IMR-90 (cell line): Measurements from ENCODE around the gene ACOX2. TPM values are rescaled to one million over a fixed set of nuclear protein-coding genes. Genes with fewer than 3 reads are reported as not detected.

Experiments
- ATAC-seq: fragments of 200-7000 bp; cut with Tn5 transposase; 2 replicates; pipeline ENCODE4 v1.9.1; 2020; ENCODE audit warnings: low read depth, mild to moderate bottlenecking, moderate library complexity
- BruUV-seq: library from RNA; stranded (reverse); fragments of 400-500 nt; replicated peaks from 2 replicates; lab custom pipeline; 2021; lab: Mats Ljungman, UMichigan
- CTCF ChIA-PET: fragments of 300-600 bp; formaldehyde crosslinking; extraction: SDS; loops from one replicate; lab custom pipeline; 2021; ENCODE audit warnings: antibody characterized with exemption; lab: Yijun Ruan, JAX
- POLR2A ChIA-PET: fragments of 300-600 bp; sonication (Branson Sonifier 250); formaldehyde crosslinking; loops from one replicate; lab custom pipeline; 2022; ENCODE audit warnings: antibody characterized with exemption; ENCODE audit not compliant: unreplicated experiment; lab: Charles Lee
- DNase-seq: peaks from one replicate; pipeline ENCODE4 v3.0.0; 2013
- H2AFZ ChIP-seq: replicated peaks from 2 replicates; pipeline ENCODE3; 2013; ENCODE audit warnings: low read length, mild to moderate bottlenecking; ENCODE audit not compliant: poor library complexity
- H2AK5ac ChIP-seq: 2 replicates; pipeline ENCODE4 v1.6.1; 2013; ENCODE audit warnings: low read depth, low read length, inconsistent platforms
- H2AK9ac ChIP-seq: replicated peaks from 2 replicates; pipeline ENCODE3; 2013; ENCODE audit warnings: mild to moderate bottlenecking, low read depth, low read length, moderate library complexity; ENCODE audit not compliant: poor library complexity
- H2BK120ac ChIP-seq: 2 replicates; pipeline ENCODE4 v1.6.1; 2013; ENCODE audit warnings: low read depth, low read length, inconsistent platforms
- H2BK15ac ChIP-seq: 3 replicates; pipeline ENCODE4 v1.6.1; 2013; ENCODE audit warnings: low read depth, low read length, inconsistent platforms
- H2BK20ac ChIP-seq: 2 replicates; pipeline ENCODE4 v1.6.1; 2013; ENCODE audit warnings: low read depth, mild to moderate bottlenecking, inconsistent platforms, low read length, moderate library complexity
- H2BK5ac ChIP-seq: 2 replicates; pipeline ENCODE4 v1.6.1; 2013; ENCODE audit warnings: mild to moderate bottlenecking, low read depth, low read length, inconsistent platforms; ENCODE audit not compliant: poor library complexity, severe bottlenecking
- H3K14ac ChIP-seq: replicated peaks from 2 replicates; pipeline ENCODE4 v1.6.1; 2013; ENCODE audit warnings: low read depth, low read length, inconsistent platforms
- H3K18ac ChIP-seq: 2 replicates; pipeline ENCODE4 v1.6.1; 2013; ENCODE audit warnings: low read depth, low read length, control low read depth
- H3K23ac ChIP-seq: 2 replicates; pipeline ENCODE4 v1.6.1; 2013; ENCODE audit warnings: low read depth, low read length, inconsistent platforms
- H3K27ac ChIP-seq: 2 replicates; pipeline ENCODE4 v1.5.1; 2013; ENCODE audit warnings: mild to moderate bottlenecking, control low read depth, low read length; ENCODE audit not compliant: insufficient read depth
- H3K27me3 ChIP-seq: 2 replicates; pipeline ENCODE4 v1.6.1; 2013; ENCODE audit warnings: low read length; ENCODE audit not compliant: control insufficient read depth, insufficient read depth
- H3K36me3 ChIP-seq: 2 replicates; pipeline ENCODE4 v1.6.1; 2013; ENCODE audit warnings: low read length, mixed read lengths; ENCODE audit not compliant: control insufficient read depth, insufficient read depth
- H3K4ac ChIP-seq: 2 replicates; pipeline ENCODE4 v1.6.1; 2013; ENCODE audit warnings: low read depth, low read length, inconsistent platforms
- H3K4me1 ChIP-seq: 2 replicates; pipeline ENCODE4 v1.6.1; 2013; ENCODE audit warnings: low read length, mixed read lengths; ENCODE audit not compliant: control insufficient read depth, insufficient read depth
- H3K4me2 ChIP-seq: 2 replicates; pipeline ENCODE4 v1.6.1; 2013; ENCODE audit warnings: low read depth, mild to moderate bottlenecking, control low read depth, low read length, moderate library complexity
- H3K4me3 ChIP-seq: 2 replicates; pipeline ENCODE4 v1.5.1; 2013; ENCODE audit warnings: low read depth, mild to moderate bottlenecking, control low read depth, low read length, moderate library complexity; ENCODE audit not compliant: insufficient read depth
- H3K56ac ChIP-seq: 2 replicates; pipeline ENCODE4 v1.6.1; 2013; ENCODE audit warnings: low read length, inconsistent platforms; ENCODE audit not compliant: insufficient read depth; ENCODE audit errors: extremely low read depth
- H3K79me1 ChIP-seq, 2 experiments: 2 replicates each; pipeline ENCODE4 v1.6.1; 2013; ENCODE audit warnings: low read length in 2 of 2, inconsistent platforms in 1 of 2, low read depth in 1 of 2
- H3K9ac ChIP-seq: 2 replicates; pipeline ENCODE4 v1.6.1; 2013; ENCODE audit warnings: low read depth, low read length, control low read depth
- H3K9me1 ChIP-seq: 2 replicates; pipeline ENCODE4 v1.6.1; 2013; ENCODE audit warnings: low read length, inconsistent platforms; ENCODE audit not compliant: insufficient read depth
- H3K9me3 ChIP-seq: 2 replicates; pipeline ENCODE4 v1.6.1; 2013; ENCODE audit warnings: low read length; ENCODE audit not compliant: control insufficient read depth, insufficient read depth
- H4K20me1 ChIP-seq: 2 replicates; pipeline ENCODE4 v1.6.1; 2013; ENCODE audit warnings: low read length, inconsistent platforms; ENCODE audit not compliant: insufficient read depth
- H4K5ac ChIP-seq: 2 replicates; pipeline ENCODE4 v1.6.1; 2013; ENCODE audit warnings: mild to moderate bottlenecking, low read depth, low read length, control low read depth
- H4K8ac ChIP-seq, 2 experiments: 2 replicates each; pipeline ENCODE4 v1.6.1; 2013; ENCODE audit warnings: low read depth in 2 of 2, low read length in 2 of 2, control low read depth in 1 of 2, inconsistent platforms in 1 of 2
- H4K91ac ChIP-seq: 2 replicates; pipeline ENCODE4 v1.6.1; 2013; ENCODE audit warnings: low read depth, low read length, inconsistent platforms; ENCODE audit not compliant: insufficient read depth
- BHLHE40 ChIP-seq: fragments of 150-350 bp; IDR thresholded peaks from 2 replicates; pipeline ENCODE4 v1.6.1; 2016; ENCODE audit warnings: mild to moderate bottlenecking, low read depth, low read length
- CEBPB ChIP-seq: IDR thresholded peaks from 2 replicates; pipeline ENCODE4 v1.6.1; 2012; ENCODE audit warnings: low read depth, low read length, improper control_type of control experiment
- CHD1 ChIP-seq: IDR thresholded peaks from 2 replicates; pipeline ENCODE4 v1.6.1; 2012; ENCODE audit warnings: low read depth, low read length, improper control_type of control experiment
- CTCF ChIP-seq: conservative IDR thresholded peaks from 2 replicates; pipeline ENCODE4 v1.5.1; 2012; ENCODE audit warnings: mild to moderate bottlenecking, low read depth, low read length, improper control_type of control experiment
- ELK1 ChIP-seq: fragments of 150-350 bp; IDR thresholded peaks from 2 replicates; pipeline ENCODE4 v1.6.1; 2016; ENCODE audit warnings: low read depth, mild to moderate bottlenecking, low read length, moderate library complexity, borderline replicate concordance
- FOS ChIP-seq: fragments of 150-350 bp; IDR thresholded peaks from 2 replicates; pipeline ENCODE4 v1.6.1; 2016; ENCODE audit warnings: low read depth, low read length
- MAFK ChIP-seq: IDR thresholded peaks from 2 replicates; pipeline ENCODE4 v1.6.1; 2012; ENCODE audit warnings: low read depth, low read length, improper control_type of control experiment
- MAZ ChIP-seq: IDR thresholded peaks from 2 replicates; pipeline ENCODE4 v1.6.1; 2012; ENCODE audit warnings: low read depth, mild to moderate bottlenecking, low read length, improper control_type of control experiment, moderate library complexity, borderline replicate concordance
- MXI1 ChIP-seq: IDR thresholded peaks from 2 replicates; pipeline ENCODE4 v1.6.1; 2012; ENCODE audit warnings: low read depth, mild to moderate bottlenecking, low read length, moderate library complexity, borderline replicate concordance
- NFE2L2 ChIP-seq: fragments of 150-350 bp; IDR thresholded peaks from 2 replicates; pipeline ENCODE4 v1.6.1; 2016; ENCODE audit warnings: low read depth, mild to moderate bottlenecking, low read length
- POLR2A ChIP-seq: IDR thresholded peaks from 2 replicates; pipeline ENCODE4 v1.6.1; 2012; ENCODE audit warnings: mild to moderate bottlenecking, low read depth, low read length
- RAD21 ChIP-seq: IDR thresholded peaks from 2 replicates; pipeline ENCODE4 v1.6.1; 2012; ENCODE audit warnings: low read length, improper control_type of control experiment
- RCOR1 ChIP-seq: IDR thresholded peaks from 2 replicates; pipeline ENCODE4 v1.6.1; 2012; ENCODE audit warnings: mild to moderate bottlenecking, low read length, improper control_type of control experiment; ENCODE audit not compliant: insufficient replicate concordance
- RFX5 ChIP-seq: IDR thresholded peaks from 2 replicates; pipeline ENCODE4 v1.8.0; 2012; ENCODE audit warnings: low read depth, mild to moderate bottlenecking, low read length, moderate library complexity
- SMC3 ChIP-seq: fragments of 150-350 bp; IDR thresholded peaks from 2 replicates; pipeline ENCODE4 v1.6.1; 2016; ENCODE audit warnings: low read depth, mild to moderate bottlenecking, antibody characterized with exemption, low read length, moderate library complexity
- WGBS, 2 experiments: methylation state at CpG; one replicate each; pipeline versions ENCODE4 v1.1.5 to v1.1.7; 2013; ENCODE audit warnings: missing lambda C conversion rate in 2 of 2; ENCODE audit not compliant: insufficient read length in 1 of 2; ENCODE audit errors: extremely low coverage in 2 of 2; 5-methylcytosine and 5-hydroxymethylcytosine counted together
- dilution Hi-C: fragments of 300-500 bp; cut with HindIII; formaldehyde crosslinking; loops from one replicate; pipeline ENCODE4 v1.14.3; 2018; ENCODE audit warnings: low sequenced_read_pairs; ENCODE audit not compliant: unreplicated experiment
- in situ Hi-C: fragments of 300-500 bp; cut with MboI; formaldehyde crosslinking; loops from 3 replicates; pipeline ENCODE4 v1.14.3; 2019; ENCODE audit warnings: low sequenced_read_pairs, inconsistent platforms, mixed read lengths
- intact Hi-C: fragments of 100-400 bp; cut with micrococcal nuclease; formaldehyde crosslinking; loops from 2 replicates; pipeline ENCODE4 v1.10.0; 2022
- polyA plus RNA-seq, 3 experiments: library from polyadenylated mRNA; depleted of rRNA; stranded (reverse); fragments of >200 nt; gene quantifications; 2 replicates each; pipeline ENCODE4 v1.2.3, GENCODE V29; 2012; ENCODE audit warnings: low replicate concordance in 1 of 3
- total RNA-seq: library from RNA; depleted of rRNA; stranded (reverse); fragments of >200 nt; gene quantifications from 2 replicates; pipeline ENCODE4 v1.2.3, GENCODE V29; 2012
- TF ChIP-seq, protein P1 (sequence below): fragments of 150-350 bp; IDR thresholded peaks from 2 replicates; pipeline ENCODE4 v1.6.1; 2017; ENCODE audit warnings: mild to moderate bottlenecking, antibody characterized with exemption, low read length, low read depth

The ACOX2 gene
- total and polyA plus RNA-seq, 2 of the 4 experiments (the other 2 are of a cell fraction) = 15.6 to 32.9 TPM

DNA sequence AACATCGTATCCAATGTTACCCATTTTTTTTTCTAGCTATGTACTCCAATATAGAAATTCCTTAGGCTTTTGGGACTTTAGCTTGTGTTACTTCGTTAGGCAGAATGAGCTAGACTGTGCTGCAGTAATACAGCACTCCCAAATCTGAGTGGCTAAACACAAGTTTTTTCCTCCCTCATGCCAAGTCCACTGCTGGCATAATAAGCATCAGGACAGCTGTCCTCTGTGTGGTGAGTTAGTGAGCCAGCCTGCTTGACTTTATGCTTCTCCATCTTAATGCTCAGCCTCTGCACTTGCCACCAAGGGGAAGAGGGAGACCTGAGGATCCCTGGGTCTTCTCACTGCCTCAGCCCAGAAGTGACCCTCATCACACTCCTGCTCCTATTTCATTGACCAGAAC, 18.2 kb upstream of the ACOX2 start:
- no peak overlapping the region for H3K27ac ChIP-seq
- dilution Hi-C loops (no loop called here), in situ Hi-C loops (loop anchor here (25.0 kb wide), 1 partner anchor 432 kb away; no protein-coding TSS in a partner anchor), intact Hi-C loops (no loop called here)
- H3K23ac ChIP-seq = no peak overlapping the region
- DNase-seq (no peak), ATAC-seq (no peak)
- ChIA-PET CTCF (no interaction called here), POLR2A (no interaction called here)
- H3K9me3 ChIP-seq = peaks cover 8% of the 10 kb centered on the region
- no peaks in the 10 kb centered on the region for H3K79me1 ChIP-seq
- no TSS peak for BruUV-seq
- H4K8ac ChIP-seq = no peak overlapping the region
- no peak overlapping the region for H2BK120ac ChIP-seq
- no peak overlapping the region for H3K4me3 ChIP-seq
- H4K20me1 ChIP-seq = no peaks in the 10 kb centered on the region
- H3K27me3 ChIP-seq = peaks cover 4% of the 10 kb centered on the region; the same call in 1 of the 2 replicates
- H2BK20ac ChIP-seq = no peak overlapping the region
- no peak overlapping the region for H3K4ac ChIP-seq
- no peak overlapping the region for H3K56ac ChIP-seq
- H4K91ac ChIP-seq = no peak overlapping the region
- no peaks in the 10 kb centered on the region; the same call in 1 of the 2 replicates for H3K4me1 ChIP-seq
- no peak overlapping the region for H4K5ac ChIP-seq
- no peak overlapping the region for H2BK5ac ChIP-seq
- no peak overlapping the region for H2BK15ac ChIP-seq
- no peak overlapping the region for H3K14ac ChIP-seq
- H2AK5ac ChIP-seq = no peak overlapping the region
- no CpG with 5 or more reads among the region's 2 CpGs for WGBS, 2 experiments
- H3K36me3 ChIP-seq = no peaks in the 10 kb centered on the region
- peak overlapping the region; percentile 5 for H2AFZ ChIP-seq
- H3K9ac ChIP-seq = no peak overlapping the region
- H3K18ac ChIP-seq = no peak overlapping the region
- H3K9me1 ChIP-seq = peaks cover 4% of the 10 kb centered on the region; the same call in 1 of the 2 replicates
- TF ChIP-seq RCOR1 = no peak
- no peak for TF ChIP-seq MAZ
- TF ChIP-seq MXI1 = no peak
- no peak for TF ChIP-seq POLR2A
- no peak for TF ChIP-seq NFE2L2
- TF ChIP-seq SMC3 = no peak
- TF ChIP-seq CTCF = no peak
- no peak for TF ChIP-seq MAFK
- no peak for TF ChIP-seq RAD21
- no peak for TF ChIP-seq BHLHE40
- TF ChIP-seq RFX5 = no peak
- no peak for TF ChIP-seq FOS
- TF ChIP-seq CEBPB = no peak
- TF ChIP-seq CHD1 = no peak
- TF ChIP-seq ELK1 = no peak
- TF ChIP-seq, protein P1, sequence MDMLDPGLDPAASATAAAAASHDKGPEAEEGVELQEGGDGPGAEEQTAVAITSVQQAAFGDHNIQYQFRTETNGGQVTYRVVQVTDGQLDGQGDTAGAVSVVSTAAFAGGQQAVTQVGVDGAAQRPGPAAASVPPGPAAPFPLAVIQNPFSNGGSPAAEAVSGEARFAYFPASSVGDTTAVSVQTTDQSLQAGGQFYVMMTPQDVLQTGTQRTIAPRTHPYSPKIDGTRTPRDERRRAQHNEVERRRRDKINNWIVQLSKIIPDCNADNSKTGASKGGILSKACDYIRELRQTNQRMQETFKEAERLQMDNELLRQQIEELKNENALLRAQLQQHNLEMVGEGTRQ = no peak
- no peak overlapping the region for H3K4me2 ChIP-seq
- H2AK9ac ChIP-seq = no peak overlapping the region
